Esophagus squamous epithelium (tissue), 4 donors: Measurements from ENCODE around the gene DNAJC1.

Source experiments
- POLR2A ChIP-seq, 4 donors: fragments of 450-650 bp; IDR thresholded peaks; one replicate each; pipeline ENCODE4 v1.6.1; 2017; ENCODE audit warnings: antibody characterized with exemption in 4 of 4, mild to moderate bottlenecking in 4 of 4, moderate library complexity in 3 of 4
- TF ChIP-seq, protein P1 (sequence below), 6 experiments: fragments of 450-650 bp in 4 of 6; fragments of 200-600 bp in 2 of 6; sonication (generic) in 2 of 6; IDR thresholded peaks; one replicate each; pipeline ENCODE4 v1.5.1; 2016 to 2019; ENCODE audit warnings: antibody characterized with exemption in 6 of 6, mild to moderate bottlenecking in 4 of 6, moderate library complexity in 4 of 6

DNA sequence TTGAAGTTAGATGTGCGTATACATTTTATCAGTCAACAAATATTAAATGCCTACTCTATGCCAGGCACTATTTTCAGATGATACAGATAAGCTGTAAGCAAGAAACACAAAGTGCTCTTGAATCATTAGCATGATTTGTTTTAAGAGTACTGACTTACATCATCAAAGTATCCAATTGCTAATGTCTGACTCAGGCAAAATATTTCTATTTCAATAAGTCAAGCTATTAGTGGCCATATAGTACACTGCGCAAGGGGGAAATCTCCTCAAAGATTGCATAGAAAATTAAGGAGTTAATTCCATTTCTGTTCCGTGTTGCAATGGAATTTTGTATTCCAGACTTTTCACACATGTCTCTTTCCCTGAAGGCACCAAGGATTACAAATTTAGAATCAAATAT lies 46.1 kb upstream of the DNAJC1 start:
- TF ChIP-seq, protein P1, sequence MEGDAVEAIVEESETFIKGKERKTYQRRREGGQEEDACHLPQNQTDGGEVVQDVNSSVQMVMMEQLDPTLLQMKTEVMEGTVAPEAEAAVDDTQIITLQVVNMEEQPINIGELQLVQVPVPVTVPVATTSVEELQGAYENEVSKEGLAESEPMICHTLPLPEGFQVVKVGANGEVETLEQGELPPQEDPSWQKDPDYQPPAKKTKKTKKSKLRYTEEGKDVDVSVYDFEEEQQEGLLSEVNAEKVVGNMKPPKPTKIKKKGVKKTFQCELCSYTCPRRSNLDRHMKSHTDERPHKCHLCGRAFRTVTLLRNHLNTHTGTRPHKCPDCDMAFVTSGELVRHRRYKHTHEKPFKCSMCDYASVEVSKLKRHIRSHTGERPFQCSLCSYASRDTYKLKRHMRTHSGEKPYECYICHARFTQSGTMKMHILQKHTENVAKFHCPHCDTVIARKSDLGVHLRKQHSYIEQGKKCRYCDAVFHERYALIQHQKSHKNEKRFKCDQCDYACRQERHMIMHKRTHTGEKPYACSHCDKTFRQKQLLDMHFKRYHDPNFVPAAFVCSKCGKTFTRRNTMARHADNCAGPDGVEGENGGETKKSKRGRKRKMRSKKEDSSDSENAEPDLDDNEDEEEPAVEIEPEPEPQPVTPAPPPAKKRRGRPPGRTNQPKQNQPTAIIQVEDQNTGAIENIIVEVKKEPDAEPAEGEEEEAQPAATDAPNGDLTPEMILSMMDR (IDR thresholded peaks at IDR 0.05): no peak
- no peak for TF ChIP-seq POLR2A (IDR thresholded peaks at IDR 0.05)
